ENCODE data around the gene SPAM1. TPM values are rescaled to one million over a fixed set of nuclear protein-coding genes. Genes with fewer than 3 reads are reported as not detected.
"Not testable (repeated sequence)": the region's sequence is repeated elsewhere in the genome, so short reads cannot be mapped to it uniquely, and the experiment has no call there.

The SPAM1 gene
- not detected for total RNA-seq

DNA sequence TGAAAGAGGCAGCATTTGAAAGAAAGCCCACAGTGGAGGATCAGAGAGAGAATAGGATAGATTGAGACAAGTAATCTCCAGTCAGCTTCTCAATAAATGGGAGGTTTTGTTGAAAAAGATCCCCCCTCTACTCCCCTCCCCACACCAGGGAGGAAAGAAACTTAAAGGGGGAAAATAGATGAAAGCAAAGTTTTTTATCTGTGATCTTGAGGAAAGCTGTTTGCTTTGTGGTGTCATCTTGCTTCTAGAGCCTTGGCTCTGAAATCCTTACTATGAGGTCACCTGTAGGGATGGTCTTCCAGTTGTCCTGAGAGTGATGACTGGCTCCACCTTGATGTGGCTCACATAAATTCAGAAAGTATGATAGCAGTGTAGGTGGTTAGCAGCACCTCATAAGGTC lies at the start of gene SPAM1:
Gene SPAM1 (plus strand): TSS at position 301 of the 400 bp plus-strand sequence. CDS start 28,330 bp downstream, outside the sequence.
- no peak for DNase-seq (ENCODE audit: low spot score)
- ATAC-seq, result no peak

GRCh38 chr7:123876557-123877256 lies 48.3 kb upstream of the SPAM1 start:
- peak; percentile 92 for ATAC-seq
- DNase-seq (ENCODE audit: low spot score), result peak; percentile 52

- ATAC-seq, result no peak
These were observed 45.4 kb upstream of the SPAM1 start for GRCh38 chr7:123879628-123880027.

GRCh38 chr7:123881300-123881699 lies 43.7 kb upstream of the SPAM1 start:
- DNase-seq (ENCODE audit: low spot score), result no peak
- no peak for ATAC-seq

More at GRCh38 chr7:123879628-123880027, 45.4 kb upstream of the SPAM1 start:
- no peak for DNase-seq (ENCODE audit: low spot score)

DNA sequence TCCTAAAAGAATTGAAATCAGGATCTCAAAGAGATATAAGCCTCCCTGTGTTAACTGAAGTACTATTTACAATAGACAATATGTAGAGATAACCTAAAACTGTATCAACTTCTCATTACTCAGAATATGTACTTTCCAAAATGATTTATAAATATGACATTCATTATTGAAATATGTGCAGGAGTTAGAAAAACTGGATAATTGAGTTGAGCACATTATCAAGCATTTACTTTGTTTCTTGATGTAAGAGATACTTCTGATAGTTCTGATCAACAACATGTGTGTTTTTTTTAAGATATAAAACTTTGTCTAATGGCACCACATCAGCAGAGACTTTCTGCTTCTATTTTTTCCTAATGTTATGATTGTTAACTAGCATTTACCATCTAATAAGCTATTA lies 41.9 kb upstream of the SPAM1 start:
- ATAC-seq, result no peak
- DNase-seq (ENCODE audit: low spot score), result no peak

- ATAC-seq (no peak), DNase-seq (ENCODE audit: low spot score) (no peak)
These were observed 36.8 kb upstream of the SPAM1 start for GRCh38 chr7:123888192-123888591.

DNA sequence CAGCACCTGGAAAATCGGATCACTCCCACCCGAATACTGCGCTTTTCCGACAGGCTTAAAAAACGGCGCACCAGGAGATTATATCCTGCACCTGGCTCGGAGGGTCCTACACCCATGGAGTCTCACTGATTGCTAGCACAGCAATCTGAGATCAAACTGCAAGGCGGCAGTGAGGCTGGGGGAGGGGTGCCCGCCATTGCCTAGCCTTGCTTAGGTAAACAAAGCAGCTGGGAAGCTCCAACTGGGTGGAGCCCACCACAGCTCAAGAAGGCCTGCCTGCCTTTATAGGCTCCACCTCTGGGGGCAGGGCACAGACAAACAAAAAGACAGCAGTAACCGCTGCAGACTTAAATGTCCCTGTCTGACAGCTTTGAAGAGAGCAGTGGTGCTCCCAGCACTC lies 30.3 kb upstream of the SPAM1 start:
- ATAC-seq; DNase-seq (ENCODE audit: low spot score): not testable (repeated sequence)

- ATAC-seq, result no peak
- DNase-seq (ENCODE audit: low spot score), result no peak
These were observed 23.9 kb upstream of the SPAM1 start for GRCh38 chr7:123901101-123901500.

DNA sequence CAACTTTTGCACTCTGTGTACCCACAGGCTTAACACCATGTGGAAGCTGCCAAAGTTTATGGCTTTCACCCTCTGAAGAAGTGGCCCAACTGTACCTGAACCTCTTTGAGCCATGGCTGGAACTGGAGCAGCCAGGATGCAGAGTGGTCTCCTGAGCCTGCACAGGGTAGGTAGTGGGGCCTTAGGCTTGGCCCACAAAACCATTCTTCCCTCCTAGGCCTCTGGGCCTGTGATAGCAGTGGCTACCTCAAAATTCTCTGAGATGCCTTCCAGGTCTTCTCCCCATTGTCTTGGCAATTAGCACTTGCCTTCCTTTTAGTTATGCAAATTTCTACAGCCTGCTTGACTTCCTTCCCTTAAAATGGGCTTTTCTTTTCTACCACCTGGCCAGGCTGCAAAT lies 19.3 kb upstream of the SPAM1 start:
- ATAC-seq, result no peak
- no peak for DNase-seq (ENCODE audit: low spot score)

DNA sequence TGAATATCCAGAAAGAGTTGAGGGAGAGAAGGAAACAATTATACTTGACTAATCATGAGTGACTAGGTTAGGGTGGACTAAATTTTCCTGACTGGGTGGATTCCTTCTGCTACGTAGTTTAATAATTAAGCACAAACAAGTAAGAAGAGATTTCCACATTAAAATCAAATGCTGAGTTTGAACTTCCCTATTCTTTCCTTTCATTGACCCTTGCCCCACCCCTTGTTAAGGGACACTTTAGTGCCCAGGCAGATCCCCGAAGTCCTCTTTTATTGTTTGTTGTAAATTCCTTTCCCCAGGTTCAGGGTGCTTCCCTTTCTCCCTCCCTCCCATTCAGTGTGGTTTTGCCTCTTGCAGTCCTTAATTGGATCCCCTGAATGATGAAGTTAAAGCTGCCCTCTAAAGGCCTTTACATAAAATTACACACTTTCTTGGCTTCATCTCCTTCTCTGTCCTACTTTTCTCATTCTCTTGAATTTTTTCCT lies 8.8 kb upstream of the SPAM1 start:
- DNase-seq (ENCODE audit: low spot score) (no peak), ATAC-seq (peak; percentile 95)

- DNase-seq (ENCODE audit: low spot score) (no peak), ATAC-seq (no peak)
These were observed 7.2 kb upstream of the SPAM1 start for GRCh38 chr7:123917878-123918277.

GRCh38 chr7:123918309-123918708 lies 6.7 kb upstream of the SPAM1 start:
- no peak for ATAC-seq
- DNase-seq (ENCODE audit: low spot score), result no peak

- DNase-seq (ENCODE audit: low spot score) (no peak), ATAC-seq (peak; percentile 72)
These were observed 1.4 kb upstream of the SPAM1 start for GRCh38 chr7:123923599-123923998.

DNA sequence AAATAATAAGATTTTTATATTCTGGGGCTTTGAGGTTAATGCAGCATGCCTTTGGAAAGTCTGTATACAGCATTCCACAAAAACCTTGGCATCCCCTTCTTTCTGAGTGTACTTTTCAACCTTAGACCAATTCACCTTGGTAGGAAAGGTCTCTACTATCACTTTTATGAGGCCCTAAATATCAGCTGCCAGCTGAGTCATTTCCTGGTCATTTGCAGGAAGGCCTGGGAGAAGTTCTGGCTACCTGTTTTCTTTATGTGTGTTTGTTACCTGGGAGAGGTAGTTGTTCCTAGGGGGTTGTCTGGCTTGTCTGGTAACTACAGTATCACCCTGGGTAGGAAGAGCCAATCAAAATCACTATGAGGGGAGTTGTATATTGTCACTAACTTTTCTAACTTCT lies 4.1 kb downstream of the SPAM1 start:
- no peak for DNase-seq (ENCODE audit: low spot score)

GRCh38 chr7:123929655-123930054 lies 4.6 kb downstream of the SPAM1 start:
- no peak for DNase-seq (ENCODE audit: low spot score)
- no peak for ATAC-seq

More for the DNA sequence above, 4.1 kb downstream of the SPAM1 start:
- ATAC-seq, result no peak

- no peak for DNase-seq (ENCODE audit: low spot score)
- no peak for ATAC-seq
These were observed 10.7 kb downstream of the SPAM1 start for GRCh38 chr7:123935436-123936381.

DNA sequence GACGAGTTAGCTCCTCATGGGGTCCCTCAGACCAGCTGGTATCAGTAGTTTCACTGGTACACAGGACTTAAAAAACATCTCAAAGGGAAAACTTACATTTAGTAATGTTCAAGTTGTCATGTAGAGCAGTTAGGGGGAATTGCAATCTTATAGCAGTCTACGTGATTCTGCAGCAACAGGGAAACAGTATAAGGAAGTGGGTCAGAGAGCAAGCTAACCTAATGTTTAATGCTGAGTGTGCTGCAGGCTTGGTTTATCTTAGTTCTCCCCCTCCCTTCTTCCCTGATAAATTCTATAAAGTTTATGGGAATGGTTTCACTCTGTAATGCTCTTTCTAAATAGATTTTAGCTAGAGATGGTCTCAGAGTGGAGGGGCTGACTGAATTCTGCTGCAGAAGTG lies 11.3 kb downstream of the SPAM1 start:
- DNase-seq (ENCODE audit: low spot score), result no peak
- ATAC-seq, result no peak

- DNase-seq (ENCODE audit: low spot score), result no peak
- ATAC-seq, result no peak
These were observed 14.7 kb downstream of the SPAM1 start for GRCh38 chr7:123939784-123940183.

GRCh38 chr7:123941391-123942180 lies 16.5 kb downstream of the SPAM1 start:
- DNase-seq (ENCODE audit: low spot score) (no peak), ATAC-seq (no peak)

DNA sequence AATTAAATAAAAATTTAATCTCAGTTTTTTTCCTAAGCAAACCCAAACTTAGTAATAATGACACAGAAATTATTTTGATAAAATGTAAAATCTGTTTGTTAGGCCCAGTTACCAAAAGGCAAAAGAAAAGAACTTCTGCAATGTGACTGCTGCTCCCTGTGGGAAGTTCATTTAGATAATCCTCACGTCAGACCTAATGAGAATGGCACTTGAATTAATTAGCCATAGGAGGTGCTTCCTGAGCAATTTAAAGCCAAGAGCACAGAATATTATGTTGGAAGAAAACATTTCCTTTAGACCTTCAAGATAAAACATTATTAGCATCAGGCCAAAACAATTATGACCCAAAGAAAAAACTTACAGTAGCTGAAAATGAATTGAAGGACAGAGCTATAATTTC lies 19.4 kb downstream of the SPAM1 start:
- no peak for ATAC-seq
- DNase-seq (ENCODE audit: low spot score), result no peak

DNA sequence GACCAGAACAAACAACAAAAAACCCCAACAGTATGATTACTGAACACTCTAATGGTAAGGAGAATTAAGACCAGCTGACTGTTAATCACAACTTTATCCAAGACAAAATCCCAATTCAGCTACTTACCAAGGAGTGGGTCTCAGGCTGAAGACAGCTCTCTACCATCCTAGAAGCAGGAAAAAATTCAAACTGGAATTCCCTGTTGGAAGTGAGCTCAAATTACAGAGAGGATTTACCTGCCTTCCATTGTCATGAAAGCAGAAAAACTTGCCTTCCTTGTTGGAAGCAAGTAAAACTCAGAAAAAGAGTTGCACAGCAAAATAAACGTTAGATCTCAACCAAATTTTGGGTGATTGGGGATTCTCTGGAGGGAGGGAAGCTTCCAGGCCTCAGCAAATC lies 20.9 kb downstream of the SPAM1 start:
- ATAC-seq (no peak), DNase-seq (ENCODE audit: low spot score) (no peak)
